Mesenchymal stem cell (in vitro differentiated cells and primary cell): Measurements from ENCODE around the gene RASSF1.
A peak's percentile ranks its signal among the peaks of the same experiment; 100 is the strongest.

Source experiments
- DNase-seq: peaks from one replicate; pipeline ENCODE4 v3.0.0-alpha.2; 2013
- H2AFZ ChIP-seq: one replicate; pipeline ENCODE4 v1.6.1; 2013; ENCODE audit warnings: low read depth, mild to moderate bottlenecking, control low read depth, inconsistent platforms, low read length, moderate library complexity
- H2AK5ac ChIP-seq: 2 replicates; pipeline ENCODE4 v1.6.1; 2013; ENCODE audit warnings: low read length, moderate library complexity, mild to moderate bottlenecking, inconsistent platforms; ENCODE audit not compliant: severe bottlenecking
- H2BK120ac ChIP-seq: one replicate; pipeline ENCODE4 v1.6.1; 2013; ENCODE audit warnings: low read depth, mild to moderate bottlenecking, inconsistent platforms, low read length, moderate library complexity
- H2BK12ac ChIP-seq, 2 experiments: one replicate each; pipeline ENCODE4 v1.6.1; 2013; ENCODE audit warnings: inconsistent platforms in 2 of 2, low read length in 2 of 2, mild to moderate bottlenecking in 2 of 2, moderate library complexity in 2 of 2, control low read depth in 1 of 2
- H2BK15ac ChIP-seq: one replicate; pipeline ENCODE4 v1.6.1; 2013; ENCODE audit warnings: mild to moderate bottlenecking, low read depth, inconsistent platforms; ENCODE audit not compliant: poor library complexity, severe bottlenecking
- H2BK5ac ChIP-seq: 2 replicates; pipeline ENCODE4 v1.6.1; 2013; ENCODE audit warnings: low read depth, mild to moderate bottlenecking, low read length, control low read depth, inconsistent platforms; ENCODE audit not compliant: poor library complexity, severe bottlenecking
- H3K14ac ChIP-seq, 2 experiments: one replicate each; pipeline ENCODE4 v1.6.1; 2013; ENCODE audit warnings: inconsistent platforms in 2 of 2, low read length in 2 of 2, control low read depth in 1 of 2, mild to moderate bottlenecking in 1 of 2, moderate library complexity in 1 of 2
- H3K18ac ChIP-seq, 2 experiments: one replicate each; pipeline ENCODE4 v1.6.1; 2013; ENCODE audit warnings: inconsistent platforms in 2 of 2, low read length in 2 of 2, control low read depth in 1 of 2, low read depth in 1 of 2, mild to moderate bottlenecking in 1 of 2
- H3K23ac ChIP-seq, 2 experiments: one replicate each; pipeline ENCODE4 v1.6.1; 2013; ENCODE audit warnings: inconsistent platforms in 2 of 2, low read length in 2 of 2, mild to moderate bottlenecking in 2 of 2, moderate library complexity in 2 of 2, control low read depth in 1 of 2
- H3K27ac ChIP-seq: 2 replicates; pipeline ENCODE4 v1.5.1; 2013; ENCODE audit warnings: mild to moderate bottlenecking, moderate library complexity, low read length, control low read depth, inconsistent platforms; ENCODE audit not compliant: poor library complexity, severe bottlenecking
- H3K27me3 ChIP-seq, 2 experiments: 2 replicates each; pipeline versions ENCODE4 v1.6.1 to v1.7.0; 2013; ENCODE audit warnings: low read length in 2 of 2, mild to moderate bottlenecking in 2 of 2, moderate library complexity in 2 of 2, control low read depth in 1 of 2, inconsistent platforms in 1 of 2; ENCODE audit not compliant: control insufficient read depth in 1 of 2, insufficient read depth in 1 of 2
- H3K36me3 ChIP-seq, 2 experiments: 2 replicates each; pipeline versions ENCODE4 v1.6.1 to v1.7.0; 2013; ENCODE audit warnings: low read length in 2 of 2, control low read depth in 1 of 2, inconsistent platforms in 1 of 2, low read depth in 1 of 2, mild to moderate bottlenecking in 1 of 2; ENCODE audit not compliant: insufficient read depth in 2 of 2, control insufficient read depth in 1 of 2
- H3K4ac ChIP-seq, 2 experiments: one replicate each; pipeline ENCODE4 v1.6.1; 2013; ENCODE audit warnings: inconsistent platforms in 2 of 2, low read length in 2 of 2, mild to moderate bottlenecking in 2 of 2, moderate library complexity in 2 of 2, control low read depth in 1 of 2, low read depth in 1 of 2
- H3K4me1 ChIP-seq: 2 replicates; pipeline ENCODE4 v1.6.1; 2013; ENCODE audit warnings: low read depth, low read length, control low read depth; ENCODE audit not compliant: control insufficient read depth, insufficient read depth
- H3K4me2 ChIP-seq: 2 replicates; pipeline ENCODE4 v1.6.1; 2013; ENCODE audit warnings: low read length, mild to moderate bottlenecking, inconsistent platforms; ENCODE audit not compliant: poor library complexity, severe bottlenecking
- H3K4me3 ChIP-seq, 2 experiments: 2 replicates each; pipeline versions ENCODE4 v1.5.1 to v1.7.0; 2013; ENCODE audit warnings: low read length in 2 of 2, mild to moderate bottlenecking in 2 of 2, control low read depth in 1 of 2, low read depth in 1 of 2; ENCODE audit not compliant: insufficient read depth in 1 of 2
- H3K79me1 ChIP-seq: replicated peaks from 2 replicates; pipeline ENCODE4 v1.6.1; 2013; ENCODE audit warnings: mild to moderate bottlenecking, control low read depth, low read length, inconsistent platforms; ENCODE audit not compliant: poor library complexity, severe bottlenecking
- H3K9ac ChIP-seq: 2 replicates; pipeline ENCODE4 v1.7.0; 2013; ENCODE audit warnings: mild to moderate bottlenecking, low read length, moderate library complexity
- H3K9me3 ChIP-seq: 2 replicates; pipeline ENCODE4 v1.7.0; 2013; ENCODE audit warnings: mild to moderate bottlenecking, low read length; ENCODE audit not compliant: control insufficient read depth
- H4K8ac ChIP-seq: one replicate; pipeline ENCODE4 v1.6.1; 2013; ENCODE audit warnings: inconsistent platforms, mild to moderate bottlenecking, low read length, moderate library complexity
- H4K91ac ChIP-seq: one replicate; pipeline ENCODE4 v1.6.1; 2013; ENCODE audit warnings: mild to moderate bottlenecking, low read length, inconsistent platforms
- WGBS: methylation state at CpG from one replicate; pipeline ENCODE4 v1.1.7; 2013; ENCODE audit warnings: mixed read lengths; 5-methylcytosine and 5-hydroxymethylcytosine counted together

Gene RASSF1

DNA sequence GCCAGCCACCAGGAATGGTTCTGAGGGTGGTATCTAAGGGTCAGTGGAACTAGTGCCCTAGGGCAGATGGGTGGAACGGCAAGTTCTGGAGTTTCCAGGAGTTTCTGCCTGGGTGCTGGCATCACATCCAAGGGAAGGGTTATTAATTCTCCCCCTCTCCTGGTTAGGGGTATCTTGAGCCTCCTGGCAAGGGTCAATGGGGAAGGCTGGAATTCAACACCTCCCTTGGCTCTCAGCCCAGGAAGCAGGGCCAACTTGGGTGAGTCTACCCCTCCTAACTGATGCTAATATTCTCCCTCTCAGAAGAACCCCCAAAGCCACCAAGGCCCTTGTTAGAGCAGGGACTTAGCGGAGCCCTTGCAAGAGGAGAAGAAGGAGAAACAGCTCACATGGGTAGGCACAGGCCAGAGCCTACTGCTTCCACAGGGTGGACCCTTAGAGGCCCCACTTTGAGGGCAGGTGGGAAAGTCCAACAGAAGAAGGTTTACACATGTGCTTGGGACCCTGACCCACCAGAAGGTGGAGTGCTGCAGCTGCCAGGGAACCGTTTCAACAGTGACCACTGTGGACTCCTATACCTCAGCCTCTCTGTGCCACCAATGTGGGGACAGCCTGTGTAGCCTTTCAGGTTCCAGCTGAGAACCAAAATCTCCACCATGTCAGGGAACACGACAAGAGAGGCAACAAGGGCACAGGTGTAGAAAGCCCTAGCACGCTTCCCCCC lies 15.4 kb upstream of the RASSF1 start:
- Histone ChIP-seq H3K23ac (no peak overlapping the region), H3K9ac (peak overlapping the region; percentile 96), H2BK15ac (no peak overlapping the region), H3K27ac (no peak overlapping the region), H3K79me1 (peaks cover 26% of the 10 kb centered on the region), H3K4me1 (peaks cover 54% of the 10 kb centered on the region), H2AK5ac (no peak overlapping the region), H2BK12ac (no peak overlapping the region), H2BK5ac (no peak overlapping the region), H3K4ac (no peak overlapping the region), H4K91ac (no peak overlapping the region), H3K4me3 (peak overlapping the region in 1 of 2 experiments; percentile 95), H3K36me3 (peaks cover 56 to 60% of the 10 kb centered on the region in 2 experiments), H3K4me2 (peak overlapping the region; percentile 93), H3K9me3 (no peaks in the 10 kb centered on the region), H4K8ac (no peak overlapping the region), H3K27me3 (no peaks in the 10 kb centered on the region), H2AFZ (no peak overlapping the region), H3K18ac (no peak overlapping the region), H2BK120ac (no peak overlapping the region), H3K14ac (no peak overlapping the region)
- DNase-seq = no peak
- 81% methylated on average over 5 of the region's 5 CpGs for WGBS

DNA sequence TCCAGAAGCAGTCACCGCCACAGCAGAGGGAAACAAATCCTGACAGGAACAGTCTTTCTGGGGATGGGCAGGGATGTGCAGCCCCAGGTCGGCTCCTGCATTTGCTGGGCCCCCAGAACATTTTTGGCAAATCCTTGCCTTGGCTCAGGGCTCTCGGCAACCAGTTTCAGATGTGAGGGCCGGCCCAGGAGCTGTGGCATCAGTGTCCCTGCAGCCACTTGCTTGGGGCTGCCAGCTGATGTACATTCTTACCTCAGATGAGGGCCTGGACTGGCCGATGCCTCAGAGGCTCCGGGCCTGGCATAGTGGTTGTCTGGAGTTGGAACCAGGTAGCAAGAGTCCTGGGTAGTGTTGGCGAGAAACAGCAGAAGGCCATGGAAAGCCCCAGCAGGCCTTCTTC lies 14.2 kb upstream of the RASSF1 start:
- Histone ChIP-seq H3K4me1 (peaks cover 61% of the 10 kb centered on the region), H3K79me1 (peaks cover 28% of the 10 kb centered on the region), H3K9me3 (no peaks in the 10 kb centered on the region), H3K4me3 (no peak overlapping the region), H3K27ac (no peak overlapping the region), H3K18ac (no peak overlapping the region), H2BK5ac (no peak overlapping the region), H2AFZ (no peak overlapping the region), H2AK5ac (no peak overlapping the region), H3K36me3 (peaks cover 56 to 60% of the 10 kb centered on the region in 2 experiments), H2BK12ac (no peak overlapping the region), H2BK120ac (no peak overlapping the region), H3K9ac (no peak overlapping the region), H3K23ac (no peak overlapping the region), H4K91ac (no peak overlapping the region), H3K27me3 (no peaks in the 10 kb centered on the region), H3K4ac (no peak overlapping the region), H4K8ac (no peak overlapping the region), H3K14ac (no peak overlapping the region), H2BK15ac (no peak overlapping the region), H3K4me2 (no peak overlapping the region)
- no peak for DNase-seq
- WGBS = 98% methylated on average over 7 of the region's 7 CpGs

DNA sequence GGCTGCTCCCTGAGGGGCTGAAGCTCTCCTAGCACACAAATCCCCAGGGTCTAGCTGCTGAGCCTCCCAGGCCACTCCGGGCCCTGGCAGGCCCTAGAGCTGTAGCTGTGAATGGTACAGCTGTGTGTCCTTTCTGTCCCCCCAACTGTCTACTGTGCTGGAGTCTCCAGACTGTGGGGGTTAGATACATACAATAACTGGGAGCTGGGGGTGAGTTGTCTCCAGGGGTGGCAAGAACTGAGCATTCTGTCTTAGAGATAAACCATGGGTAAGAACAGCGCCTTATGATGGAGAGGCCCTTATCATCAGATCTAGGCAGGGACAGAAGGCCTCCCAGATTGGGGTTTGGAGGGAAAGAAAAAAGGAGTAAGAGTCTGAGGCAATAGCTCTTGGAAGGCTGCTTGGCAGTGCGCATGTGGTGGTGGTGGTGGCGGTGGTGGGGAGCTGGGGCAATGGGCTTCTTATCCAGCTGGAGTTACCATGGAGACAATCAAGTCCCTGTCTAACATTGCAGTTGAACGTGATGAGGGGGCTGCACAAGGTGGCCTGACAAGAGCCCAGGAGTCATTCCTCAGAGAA lies 13.6 kb upstream of the RASSF1 start:
- Histone ChIP-seq H4K8ac (no peak overlapping the region), H2AK5ac (no peak overlapping the region), H3K27me3 (no peaks in the 10 kb centered on the region), H3K36me3 (peaks cover 57 to 60% of the 10 kb centered on the region in 2 experiments), H2BK5ac (no peak overlapping the region), H2BK12ac (no peak overlapping the region), H2BK15ac (no peak overlapping the region), H3K9ac (no peak overlapping the region), H3K4ac (no peak overlapping the region), H3K27ac (no peak overlapping the region), H3K23ac (no peak overlapping the region), H3K4me2 (no peak overlapping the region), H4K91ac (no peak overlapping the region), H3K14ac (no peak overlapping the region), H3K9me3 (no peaks in the 10 kb centered on the region), H3K4me3 (no peak overlapping the region), H2AFZ (no peak overlapping the region), H3K18ac (no peak overlapping the region), H2BK120ac (no peak overlapping the region), H3K79me1 (peaks cover 34% of the 10 kb centered on the region), H3K4me1 (peaks cover 64% of the 10 kb centered on the region)
- WGBS = over 99% methylated on average over 5 of the region's 5 CpGs
- DNase-seq = no peak

DNA sequence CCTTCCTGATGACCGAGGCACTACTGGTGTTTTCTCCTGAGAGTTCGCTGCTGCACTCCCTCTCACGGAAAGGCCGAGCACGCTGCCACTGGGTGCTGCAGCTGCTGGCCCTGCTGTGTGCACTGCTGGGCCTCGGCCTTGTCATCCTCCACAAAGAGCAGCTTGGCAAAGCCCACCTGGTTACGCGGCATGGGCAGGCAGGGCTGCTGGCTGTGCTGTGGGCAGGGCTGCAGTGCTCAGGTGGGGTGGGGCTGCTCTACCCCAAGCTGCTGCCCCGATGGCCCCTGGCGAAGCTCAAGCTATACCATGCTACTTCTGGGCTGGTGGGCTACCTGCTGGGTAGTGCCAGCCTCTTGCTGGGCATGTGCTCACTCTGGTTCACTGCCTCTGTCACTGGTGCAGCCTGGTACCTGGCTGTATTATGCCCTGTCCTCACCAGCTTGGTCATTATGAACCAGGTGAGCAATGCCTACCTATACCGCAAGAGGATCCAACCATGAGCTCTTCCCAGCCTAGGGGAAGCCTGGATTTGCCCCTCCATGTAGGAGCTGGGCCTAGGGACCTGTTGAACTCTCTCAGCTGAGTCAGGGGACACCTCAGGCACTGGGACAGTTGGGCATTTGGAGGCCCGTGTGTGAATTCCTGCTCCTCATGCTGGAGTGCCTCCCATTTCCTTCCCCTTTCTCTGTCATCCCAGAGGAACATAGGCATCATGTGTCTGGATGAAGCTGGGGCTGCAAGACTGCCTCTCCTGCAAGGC lies 12.8 kb upstream of the RASSF1 start:
- Histone ChIP-seq H3K4ac (no peak overlapping the region), H4K91ac (no peak overlapping the region), H2AFZ (no peak overlapping the region), H2BK12ac (no peak overlapping the region), H3K14ac (no peak overlapping the region), H3K4me1 (peaks cover 61% of the 10 kb centered on the region), H4K8ac (no peak overlapping the region), H3K27me3 (no peaks in the 10 kb centered on the region), H3K79me1 (peaks cover 38% of the 10 kb centered on the region), H3K4me2 (no peak overlapping the region), H3K36me3 (peaks cover 62 to 65% of the 10 kb centered on the region in 2 experiments), H2BK5ac (no peak overlapping the region), H3K18ac (no peak overlapping the region), H2BK120ac (no peak overlapping the region), H3K4me3 (no peak overlapping the region), H3K23ac (no peak overlapping the region), H3K9ac (peak overlapping the region; percentile 61), H3K27ac (no peak overlapping the region), H2AK5ac (no peak overlapping the region), H3K9me3 (no peaks in the 10 kb centered on the region), H2BK15ac (no peak overlapping the region)
- no peak for DNase-seq
- 98% methylated on average over 12 of the region's 12 CpGs for WGBS
